ENCODE data around the gene LIFR.
A peak's percentile ranks its signal among the peaks of the same experiment; 100 is the strongest.

LIFR gene

DNA sequence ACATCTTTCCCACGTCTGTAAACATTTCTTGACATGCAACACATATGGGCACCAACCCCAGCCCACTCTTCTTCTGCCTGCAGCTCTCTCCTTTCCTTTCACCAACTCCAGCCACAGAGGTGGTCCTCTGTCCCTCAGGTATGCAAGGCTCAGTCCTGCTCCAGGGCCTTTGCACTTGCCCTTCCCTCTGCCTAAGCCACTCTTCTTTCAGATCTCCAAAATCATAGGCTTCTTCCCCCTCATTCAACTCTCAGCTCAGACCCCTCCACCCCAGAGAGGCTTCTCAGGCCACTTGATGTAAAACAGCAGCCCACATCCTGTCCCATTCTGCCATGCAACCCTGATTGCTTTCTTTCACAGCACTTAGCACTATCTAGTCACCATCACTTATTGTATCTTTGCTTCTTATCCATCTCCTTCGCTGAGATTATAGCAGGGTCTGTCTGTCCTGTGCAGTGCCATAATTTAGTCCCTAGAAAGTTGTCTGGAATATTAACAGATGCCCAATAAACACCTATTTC is 3.4 kb downstream of the LIFR start:
- no peak for DNase-seq (ENCODE audit: low read depth, low spot score)
- no peak for TF ChIP-seq CTCF (IDR thresholded peaks at IDR 0.05; ENCODE audit: low read depth, low read length)
- in situ Hi-C loops (cut with HindIII; ENCODE audit: low sequenced_read_pairs), result no loop called here
- no peak overlapping the region for H3K4me3 ChIP-seq (ENCODE audit: low read depth, low read length)

DNA sequence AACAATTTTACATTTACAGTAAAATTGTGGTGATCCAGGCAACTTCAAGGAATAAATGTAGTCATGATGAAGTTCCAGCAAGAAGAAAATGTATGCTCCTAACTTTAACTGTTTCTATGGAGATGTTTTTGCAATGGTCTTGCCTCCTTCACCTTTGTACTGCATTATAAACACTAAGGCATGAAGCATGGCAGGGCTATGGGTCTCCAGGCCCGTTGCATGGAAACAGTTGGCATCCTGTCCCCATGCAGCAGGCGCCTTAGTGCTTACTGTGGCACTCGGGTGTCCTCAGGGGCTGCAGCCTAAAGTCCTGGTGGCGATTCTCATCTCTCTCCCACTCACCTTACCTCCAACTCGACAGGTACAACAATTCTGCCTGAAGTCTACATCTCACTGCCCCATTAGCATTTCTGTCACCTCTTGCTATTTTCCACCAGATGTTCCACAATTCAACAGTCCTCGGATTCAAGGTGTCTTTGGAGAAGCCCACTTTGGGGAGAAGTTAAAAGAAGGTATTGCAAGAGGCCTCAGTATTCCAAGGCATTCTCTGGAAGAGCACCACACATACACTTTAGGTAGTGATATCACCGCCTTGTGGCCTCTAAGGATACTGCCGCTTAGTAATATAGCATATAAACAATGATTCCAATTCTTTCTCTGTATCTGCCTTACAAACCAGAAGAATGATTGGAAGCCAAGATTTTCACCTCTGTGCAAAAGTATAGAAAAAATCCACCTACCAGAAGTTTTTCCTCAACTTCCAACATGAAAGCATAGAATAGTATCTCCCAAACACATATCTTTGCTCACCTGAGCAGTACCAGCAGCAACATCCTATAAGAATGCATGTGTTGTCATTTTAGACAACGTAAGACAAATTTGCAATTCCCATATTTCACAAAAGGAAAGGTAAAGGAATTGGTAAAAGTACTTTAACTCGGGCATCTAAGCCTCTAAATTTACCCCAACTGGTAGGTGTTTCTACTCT is 5.1 kb downstream of the LIFR start:
- in situ Hi-C loops (cut with HindIII; ENCODE audit: low sequenced_read_pairs), result no loop called here
- TF ChIP-seq CTCF (IDR thresholded peaks at IDR 0.05; ENCODE audit: low read depth, low read length), result peak; percentile 72
- H3K4me3 ChIP-seq (ENCODE audit: low read depth, low read length), result no peak overlapping the region
- peak; percentile 51 for DNase-seq (ENCODE audit: low read depth, low spot score)

- in situ Hi-C loops (cut with HindIII; ENCODE audit: low sequenced_read_pairs), result no loop called here
- no peak for DNase-seq (ENCODE audit: low read depth, low spot score)
- no peak overlapping the region for H3K4me3 ChIP-seq (ENCODE audit: low read depth, low read length)
- TF ChIP-seq CTCF (IDR thresholded peaks at IDR 0.05; ENCODE audit: low read depth, low read length), result no peak
Observed at GRCh38 chr5:38548064-38548759, 8.2 kb downstream of the LIFR start.

DNA sequence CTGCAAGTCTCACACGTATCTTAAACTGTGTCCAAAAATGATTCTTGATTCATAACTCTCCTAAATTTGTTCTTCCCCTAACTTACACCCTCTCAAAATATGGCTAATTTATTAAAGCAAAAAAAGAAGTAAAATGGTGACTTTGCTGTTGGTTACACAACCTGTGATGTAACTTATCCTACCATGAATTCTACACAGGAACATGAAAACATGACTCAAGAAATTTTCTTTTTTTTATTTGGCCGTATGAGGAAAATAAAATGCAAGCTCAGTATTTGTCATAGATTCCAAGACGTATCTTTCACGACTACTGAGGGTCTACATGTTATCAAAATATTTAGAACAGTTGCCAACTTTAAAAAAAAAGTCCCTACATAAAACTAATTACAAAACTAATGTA is 9.2 kb downstream of the LIFR start:
- in situ Hi-C loops (cut with HindIII; ENCODE audit: low sequenced_read_pairs), result no loop called here
- TF ChIP-seq CTCF (IDR thresholded peaks at IDR 0.05; ENCODE audit: low read depth, low read length), result no peak
- H3K4me3 ChIP-seq (ENCODE audit: low read depth, low read length), result no peak overlapping the region
- no peak for DNase-seq (ENCODE audit: low read depth, low spot score)

DNA sequence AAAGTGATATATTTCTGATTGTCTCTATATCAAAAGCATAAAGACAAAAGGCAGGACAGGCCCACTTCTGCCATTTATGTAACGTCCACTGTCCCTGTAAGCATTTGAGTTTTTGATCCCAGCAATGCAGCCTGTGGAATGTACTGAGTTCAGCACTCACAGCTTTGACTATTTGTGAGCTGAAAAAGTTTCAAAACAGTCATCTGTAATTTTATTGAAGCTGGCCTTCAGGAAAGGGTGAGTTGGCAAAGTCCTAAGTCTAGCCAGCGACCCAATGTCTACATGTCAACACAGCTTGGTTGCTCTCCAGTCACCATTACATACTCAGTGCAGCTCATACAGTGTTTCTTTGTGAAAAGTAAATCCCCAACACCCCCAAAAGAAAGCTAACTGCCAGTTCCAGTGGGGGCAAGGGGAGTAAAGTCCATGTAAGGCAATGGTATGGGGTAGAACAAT is 9.7 kb downstream of the LIFR start:
- DNase-seq (ENCODE audit: low read depth, low spot score), result no peak
- TF ChIP-seq CTCF (IDR thresholded peaks at IDR 0.05; ENCODE audit: low read depth, low read length), result no peak
- H3K4me3 ChIP-seq (ENCODE audit: low read depth, low read length), result no peak overlapping the region
- in situ Hi-C loops (cut with HindIII; ENCODE audit: low sequenced_read_pairs), result no loop called here

DNA sequence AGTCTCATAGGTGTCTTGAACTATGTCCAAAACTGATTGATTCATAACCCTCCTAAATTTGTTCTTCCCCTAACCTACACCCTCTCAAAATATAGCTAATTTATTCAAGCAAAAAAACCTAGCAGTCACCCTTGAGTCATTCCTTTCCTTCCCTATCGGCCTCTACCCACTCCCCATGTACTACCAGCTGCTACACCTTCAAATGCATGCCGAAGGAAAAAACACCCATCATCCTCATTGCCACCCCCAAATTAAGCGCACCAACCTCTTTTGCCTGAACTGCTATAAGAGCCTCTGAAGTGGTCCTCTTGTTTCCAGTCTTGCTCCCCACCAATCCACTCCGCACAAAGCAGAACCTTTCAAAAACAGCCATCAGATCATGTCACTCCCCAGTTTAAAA is 12.6 kb downstream of the LIFR start:
- TF ChIP-seq CTCF (IDR thresholded peaks at IDR 0.05; ENCODE audit: low read depth, low read length), result no peak
- in situ Hi-C loops (cut with HindIII; ENCODE audit: low sequenced_read_pairs), result no loop called here

More for the DNA sequence above, 12.6 kb downstream of the LIFR start:
- no peak overlapping the region for H3K4me3 ChIP-seq (ENCODE audit: low read depth, low read length)
- no peak for DNase-seq (ENCODE audit: low read depth, low spot score)

Measured in astrocyte of the spinal cord (primary cell).